Fibroblast of lung (primary cell): ENCODE data around the gene RHEB.

Source experiments
- EZH2 ChIP-seq: IDR thresholded peaks from 2 replicates; pipeline ENCODE4 v1.5.1; 2012; ENCODE audit warnings: low read length, control low read depth, mild to moderate bottlenecking; ENCODE audit errors: missing control alignments
- TF ChIP-seq, protein P1 (sequence below), 2 donors: IDR thresholded peaks in 1 of 2; conservative IDR thresholded peaks in 1 of 2; 1 replicate in 1 of 2; 2 replicates in 1 of 2; pipeline ENCODE4 v1.5.1; 2011 to 2012; ENCODE audit warnings: low read length in 2 of 2, control low read depth in 1 of 2, inconsistent platforms in 1 of 2, low read depth in 1 of 2, mild to moderate bottlenecking in 1 of 2

DNA sequence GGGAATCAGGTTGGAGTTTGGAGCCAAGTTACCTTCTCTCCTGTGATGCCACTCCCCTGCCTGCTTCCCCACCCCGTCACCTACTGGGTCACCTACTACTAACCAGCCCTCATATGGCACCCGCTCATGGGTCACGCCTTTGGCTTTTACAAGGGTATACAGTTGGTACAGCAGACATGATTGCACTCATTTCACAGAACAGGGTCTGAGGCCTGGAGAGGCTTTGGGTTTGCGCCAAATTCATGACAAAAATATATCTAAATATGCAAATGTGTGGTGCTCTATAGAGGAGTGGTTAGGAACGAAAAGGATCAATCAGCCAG lies 90.5 kb downstream of the RHEB start:
- TF ChIP-seq, protein P1, sequence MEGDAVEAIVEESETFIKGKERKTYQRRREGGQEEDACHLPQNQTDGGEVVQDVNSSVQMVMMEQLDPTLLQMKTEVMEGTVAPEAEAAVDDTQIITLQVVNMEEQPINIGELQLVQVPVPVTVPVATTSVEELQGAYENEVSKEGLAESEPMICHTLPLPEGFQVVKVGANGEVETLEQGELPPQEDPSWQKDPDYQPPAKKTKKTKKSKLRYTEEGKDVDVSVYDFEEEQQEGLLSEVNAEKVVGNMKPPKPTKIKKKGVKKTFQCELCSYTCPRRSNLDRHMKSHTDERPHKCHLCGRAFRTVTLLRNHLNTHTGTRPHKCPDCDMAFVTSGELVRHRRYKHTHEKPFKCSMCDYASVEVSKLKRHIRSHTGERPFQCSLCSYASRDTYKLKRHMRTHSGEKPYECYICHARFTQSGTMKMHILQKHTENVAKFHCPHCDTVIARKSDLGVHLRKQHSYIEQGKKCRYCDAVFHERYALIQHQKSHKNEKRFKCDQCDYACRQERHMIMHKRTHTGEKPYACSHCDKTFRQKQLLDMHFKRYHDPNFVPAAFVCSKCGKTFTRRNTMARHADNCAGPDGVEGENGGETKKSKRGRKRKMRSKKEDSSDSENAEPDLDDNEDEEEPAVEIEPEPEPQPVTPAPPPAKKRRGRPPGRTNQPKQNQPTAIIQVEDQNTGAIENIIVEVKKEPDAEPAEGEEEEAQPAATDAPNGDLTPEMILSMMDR (conservative IDR thresholded peaks at IDR 0.05 in 1 of 2, IDR thresholded peaks at IDR 0.05 in 1 of 2; ENCODE audit: low read depth in 1 of 2, low read length in 2 of 2), result no peak
- TF ChIP-seq EZH2, result no peak
